WTC11 (cell line): ENCODE results near the gene THBD. TPM values are rescaled to one million over a fixed set of nuclear protein-coding genes. Genes with fewer than 3 reads are reported as not detected.
A peak's percentile ranks its signal among the peaks of the same experiment; 100 is the strongest.

Source experiments
- ATAC-seq: fragments of 200-7000 bp; cut with Tn5 transposase; 2 replicates; pipeline ENCODE4 v1.10.0; 2021; ENCODE audit warnings: mild to moderate bottlenecking, moderate library complexity
- CTCF ChIA-PET: fragments of 300-600 bp; sonication (Branson Sonifier 250); formaldehyde crosslinking; loops from one replicate; lab custom pipeline; 2021; ENCODE audit warnings: antibody characterized with exemption; lab: Charles Lee
- POLR2A ChIA-PET: fragments of 350-600 bp; sonication (Branson Sonifier 250); formaldehyde crosslinking; loops from one replicate; lab custom pipeline; 2021; ENCODE audit warnings: antibody characterized with exemption; lab: Charles Lee
- DNase-seq: peaks from one replicate; pipeline ENCODE4 v3.0.0; 2021; ENCODE audit warnings: low spot score
- H3K27ac Mint-ChIP-seq: 2 replicates; pipeline ENCODE4 v1.8.0; 2021; ENCODE audit warnings: mixed read lengths
- H3K27me3 Mint-ChIP-seq: 2 replicates; pipeline ENCODE4 v1.8.0; 2021; ENCODE audit warnings: low read depth, mild to moderate bottlenecking, moderate library complexity, mixed read lengths
- H3K36me3 Mint-ChIP-seq: 2 replicates; pipeline ENCODE4 v1.8.0; 2021; ENCODE audit warnings: mixed read lengths
- H3K4me1 Mint-ChIP-seq: 2 replicates; pipeline ENCODE4 v1.8.0; 2022; ENCODE audit warnings: mixed read lengths
- H3K4me3 Mint-ChIP-seq: 2 replicates; pipeline ENCODE4 v1.8.0; 2021; ENCODE audit warnings: mild to moderate bottlenecking, moderate library complexity, mixed read lengths
- H3K9me3 Mint-ChIP-seq: 2 replicates; pipeline ENCODE4 v1.8.0; 2021; ENCODE audit warnings: mixed read lengths
- ATF1 ChIP-seq: sonication (generic); formaldehyde crosslinking; IDR thresholded peaks from 2 replicates; pipeline ENCODE4 v1.8.1; 2023; ENCODE audit warnings: mild to moderate bottlenecking, moderate library complexity, missing genetic modification reagents
- ATF3 ChIP-seq: sonication (generic); formaldehyde crosslinking; conservative IDR thresholded peaks from 2 replicates; pipeline ENCODE4 v1.8.1; 2022; ENCODE audit warnings: mild to moderate bottlenecking, missing genetic modification reagents
- ATF6 ChIP-seq: sonication (generic); formaldehyde crosslinking; IDR thresholded peaks from 2 replicates; pipeline ENCODE4 v1.8.1; 2023; ENCODE audit warnings: mild to moderate bottlenecking, missing genetic modification reagents
- ELF4 ChIP-seq: sonication (generic); formaldehyde crosslinking; IDR thresholded peaks from 2 replicates; pipeline ENCODE4 v1.8.1; 2022; ENCODE audit warnings: low read depth, mild to moderate bottlenecking, moderate library complexity, missing genetic modification reagents
- ETV6 ChIP-seq: sonication (generic); formaldehyde crosslinking; IDR thresholded peaks from 2 replicates; pipeline ENCODE4 v1.8.1; 2022; ENCODE audit warnings: mild to moderate bottlenecking, missing genetic modification reagents
- GABPB1 ChIP-seq: sonication (generic); formaldehyde crosslinking; IDR thresholded peaks from 2 replicates; pipeline ENCODE4 v1.8.1; 2023; ENCODE audit warnings: mild to moderate bottlenecking, missing genetic modification reagents
- IRF1 ChIP-seq: sonication (generic); formaldehyde crosslinking; IDR thresholded peaks from 2 replicates; pipeline ENCODE4 v1.8.0; 2023; ENCODE audit warnings: missing genetic modification reagents
- JUN ChIP-seq: sonication (generic); formaldehyde crosslinking; IDR thresholded peaks from 2 replicates; pipeline ENCODE4 v1.8.0; 2023; ENCODE audit warnings: mild to moderate bottlenecking, missing genetic modification reagents
- NFATC4 ChIP-seq: fragments of 250-450 bp; sonication (Bioruptor Pico); IDR thresholded peaks from 2 replicates; pipeline ENCODE4 v1.9.0; 2021; ENCODE audit warnings: mild to moderate bottlenecking
- OVOL2 ChIP-seq: fragments of 250-450 bp; sonication (Bioruptor Pico); IDR thresholded peaks from 2 replicates; pipeline ENCODE4 v1.9.0; 2021; ENCODE audit warnings: mild to moderate bottlenecking, borderline replicate concordance
- PRRX2 ChIP-seq: fragments of 250-450 bp; sonication (Bioruptor Pico); IDR thresholded peaks from 2 replicates; pipeline ENCODE4 v1.8.0; 2021; ENCODE audit warnings: mild to moderate bottlenecking
- SMAD4 ChIP-seq: sonication (generic); formaldehyde crosslinking; IDR thresholded peaks from 2 replicates; pipeline ENCODE4 v1.8.0; 2022; ENCODE audit warnings: mild to moderate bottlenecking, missing genetic modification reagents
- SOX15 ChIP-seq: fragments of 250-450 bp; sonication (Bioruptor Pico); IDR thresholded peaks from 2 replicates; pipeline ENCODE4 v1.9.0; 2021; ENCODE audit warnings: mild to moderate bottlenecking
- SP1 ChIP-seq: sonication (generic); formaldehyde crosslinking; conservative IDR thresholded peaks from 2 replicates; pipeline ENCODE4 v1.8.1; 2022; ENCODE audit warnings: missing genetic modification reagents
- TEAD1 ChIP-seq: sonication (generic); formaldehyde crosslinking; IDR thresholded peaks from 2 replicates; pipeline ENCODE4 v1.8.0; 2022; ENCODE audit warnings: mild to moderate bottlenecking, missing genetic modification reagents
- TP53 ChIP-seq: sonication (generic); formaldehyde crosslinking; IDR thresholded peaks from 2 replicates; pipeline ENCODE4 v1.8.1; 2023; ENCODE audit warnings: mild to moderate bottlenecking, missing genetic modification reagents
- ZNF281 ChIP-seq: sonication (generic); formaldehyde crosslinking; IDR thresholded peaks from 2 replicates; pipeline ENCODE4 v1.8.0; 2023; ENCODE audit warnings: mild to moderate bottlenecking, missing genetic modification reagents
- ZNF425 ChIP-seq: fragments of 250-450 bp; sonication (Bioruptor Pico); conservative IDR thresholded peaks from 2 replicates; pipeline ENCODE4 v1.9.0; 2021; ENCODE audit warnings: mild to moderate bottlenecking
- total RNA-seq: library from RNA; stranded (reverse); gene quantifications from 3 replicates; pipeline ENCODE4 v1.2.3, GENCODE V29; 2021

Gene THBD
- total RNA-seq, 1 experiment from 2014 or later, result 1.0 TPM

- no peak for ATAC-seq
- TF ChIP-seq SP1 (no peak), JUN (CRISPR knock-in tag) (no peak), ZNF281 (CRISPR knock-in tag) (no peak), SMAD4 (no peak), ELF4 (CRISPR knock-in tag) (no peak), ETV6 (CRISPR knock-in tag) (no peak), OVOL2 (CRISPR knock-in tag) (no peak), ZNF425 (CRISPR knock-in tag) (no peak), TEAD1 (no peak), GABPB1 (CRISPR knock-in tag) (no peak), IRF1 (CRISPR knock-in tag) (no peak), SOX15 (CRISPR knock-in tag) (no peak)
- TF ChIP-seq, all 79 proteins: peak for 0
- CTCF ChIA-PET, result interaction anchor here (1.2 to 1.4 kb wide), 2 partner anchors 12 to 14 kb away, joined by 3 to 4 read pairs; no protein-coding TSS in a partner anchor
- H3K27me3 Mint-ChIP-seq, result peaks cover 91% of the 10 kb centered on the region
- H3K4me1 Mint-ChIP-seq, result peaks cover 26% of the 10 kb centered on the region
- POLR2A ChIA-PET, result no interaction called here
- H3K9me3 Mint-ChIP-seq, result peaks cover 3% of the 10 kb centered on the region; the same call in 1 of the 2 replicates
- peak overlapping the region; percentile 16; the same call in 1 of the 2 replicates for H3K4me3 Mint-ChIP-seq
- no peak overlapping the region for H3K27ac Mint-ChIP-seq
- DNase-seq, result no peak
- no peaks in the 10 kb centered on the region; the same call in 1 of the 2 replicates for H3K36me3 Mint-ChIP-seq
Measured at GRCh38 chr20:23037017-23037481, 12.4 kb downstream of the THBD start.

- Mint-ChIP-seq H3K9me3 (peaks cover 3% of the 10 kb centered on the region; the same call in 1 of the 2 replicates), H3K27me3 (peaks cover 87% of the 10 kb centered on the region), H3K4me1 (peaks cover 19% of the 10 kb centered on the region), H3K27ac (no peak overlapping the region), H3K36me3 (no peaks in the 10 kb centered on the region; the same call in 1 of the 2 replicates), H3K4me3 (peak overlapping the region; percentile 25)
- ATAC-seq (no peak), DNase-seq (no peak)
- POLR2A ChIA-PET, result interaction anchor here (0.6 kb wide), 1 partner anchor 280 kb away, joined by 3 read pairs; no protein-coding TSS in a partner anchor
- CTCF ChIA-PET, result interaction anchor here (1.4 to 2.9 kb wide), 2 partner anchors 13 kb away, joined by 3 to 25 read pairs; partner anchors contain the start of gene THBD
- no peak for TF ChIP-seq ATF3 (CRISPR knock-in tag)
- TF ChIP-seq ATF1 (CRISPR knock-in tag), result no peak
- no peak for TF ChIP-seq ATF6
- TF ChIP-seq PRRX2, result no peak
- no peak for TF ChIP-seq NFATC4 (CRISPR knock-in tag)
- TF ChIP-seq TP53 (CRISPR knock-in tag), result no peak
Measured at GRCh38 chr20:23036371-23036770, 13.1 kb downstream of the THBD start.
